ENCODE data around the gene TAF1A. TPM values are rescaled to one million over a fixed set of nuclear protein-coding genes. Genes with fewer than 3 reads are reported as not detected.

Gene TAF1A
- total RNA-seq, 1 experiment from 2014 or later: 12.9 TPM

DNA sequence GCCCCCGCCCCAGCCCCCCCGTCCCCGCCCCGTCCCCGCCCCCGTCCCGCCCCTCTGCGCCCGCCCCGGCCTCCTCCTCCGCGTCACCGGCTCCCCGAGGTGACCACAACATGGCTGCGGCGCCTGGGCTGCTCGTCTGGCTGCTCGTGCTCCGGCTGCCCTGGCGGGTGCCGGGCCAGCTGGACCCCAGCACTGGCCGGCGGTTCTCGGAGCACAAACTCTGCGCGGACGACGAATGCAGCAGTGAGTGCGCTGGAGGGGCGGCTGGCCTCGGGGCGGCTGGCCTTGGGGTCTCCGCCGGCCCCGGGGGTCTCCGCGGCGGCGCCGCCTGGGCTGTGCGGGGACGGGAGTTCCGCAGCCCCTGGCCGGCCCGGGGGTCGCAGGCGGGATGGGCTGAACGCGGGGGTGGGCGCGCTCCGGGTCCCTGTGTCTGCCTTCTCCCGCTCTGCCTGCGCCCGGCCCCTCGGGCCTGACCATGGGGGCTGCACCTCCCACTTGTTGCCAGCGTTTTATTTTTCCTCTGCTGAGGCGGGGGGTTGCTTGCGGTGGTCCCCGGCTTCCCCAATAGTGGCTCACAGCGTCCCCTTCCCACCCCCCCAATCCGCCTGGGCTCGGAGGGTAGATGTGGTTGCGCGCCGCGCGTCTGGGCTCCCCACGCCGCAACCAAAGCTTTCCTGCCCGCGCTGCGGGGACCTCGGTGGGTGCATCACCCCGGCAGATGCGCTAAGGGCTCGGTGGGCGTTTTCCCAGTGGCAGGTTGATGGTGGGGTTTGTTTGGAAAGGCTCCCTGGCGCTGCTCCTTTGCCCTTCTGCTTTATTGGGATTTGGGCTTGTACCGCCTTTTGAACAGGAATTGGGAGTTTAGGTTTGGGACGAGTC, 28.5 kb upstream of the TAF1A start, which contains the start of gene MIA3 (continued):
- TF ChIP-seq, protein P1, sequence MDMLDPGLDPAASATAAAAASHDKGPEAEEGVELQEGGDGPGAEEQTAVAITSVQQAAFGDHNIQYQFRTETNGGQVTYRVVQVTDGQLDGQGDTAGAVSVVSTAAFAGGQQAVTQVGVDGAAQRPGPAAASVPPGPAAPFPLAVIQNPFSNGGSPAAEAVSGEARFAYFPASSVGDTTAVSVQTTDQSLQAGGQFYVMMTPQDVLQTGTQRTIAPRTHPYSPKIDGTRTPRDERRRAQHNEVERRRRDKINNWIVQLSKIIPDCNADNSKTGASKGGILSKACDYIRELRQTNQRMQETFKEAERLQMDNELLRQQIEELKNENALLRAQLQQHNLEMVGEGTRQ (CRISPR knock-in tag; IDR thresholded peaks at IDR 0.05): no peak
- TF ChIP-seq, protein P2, sequence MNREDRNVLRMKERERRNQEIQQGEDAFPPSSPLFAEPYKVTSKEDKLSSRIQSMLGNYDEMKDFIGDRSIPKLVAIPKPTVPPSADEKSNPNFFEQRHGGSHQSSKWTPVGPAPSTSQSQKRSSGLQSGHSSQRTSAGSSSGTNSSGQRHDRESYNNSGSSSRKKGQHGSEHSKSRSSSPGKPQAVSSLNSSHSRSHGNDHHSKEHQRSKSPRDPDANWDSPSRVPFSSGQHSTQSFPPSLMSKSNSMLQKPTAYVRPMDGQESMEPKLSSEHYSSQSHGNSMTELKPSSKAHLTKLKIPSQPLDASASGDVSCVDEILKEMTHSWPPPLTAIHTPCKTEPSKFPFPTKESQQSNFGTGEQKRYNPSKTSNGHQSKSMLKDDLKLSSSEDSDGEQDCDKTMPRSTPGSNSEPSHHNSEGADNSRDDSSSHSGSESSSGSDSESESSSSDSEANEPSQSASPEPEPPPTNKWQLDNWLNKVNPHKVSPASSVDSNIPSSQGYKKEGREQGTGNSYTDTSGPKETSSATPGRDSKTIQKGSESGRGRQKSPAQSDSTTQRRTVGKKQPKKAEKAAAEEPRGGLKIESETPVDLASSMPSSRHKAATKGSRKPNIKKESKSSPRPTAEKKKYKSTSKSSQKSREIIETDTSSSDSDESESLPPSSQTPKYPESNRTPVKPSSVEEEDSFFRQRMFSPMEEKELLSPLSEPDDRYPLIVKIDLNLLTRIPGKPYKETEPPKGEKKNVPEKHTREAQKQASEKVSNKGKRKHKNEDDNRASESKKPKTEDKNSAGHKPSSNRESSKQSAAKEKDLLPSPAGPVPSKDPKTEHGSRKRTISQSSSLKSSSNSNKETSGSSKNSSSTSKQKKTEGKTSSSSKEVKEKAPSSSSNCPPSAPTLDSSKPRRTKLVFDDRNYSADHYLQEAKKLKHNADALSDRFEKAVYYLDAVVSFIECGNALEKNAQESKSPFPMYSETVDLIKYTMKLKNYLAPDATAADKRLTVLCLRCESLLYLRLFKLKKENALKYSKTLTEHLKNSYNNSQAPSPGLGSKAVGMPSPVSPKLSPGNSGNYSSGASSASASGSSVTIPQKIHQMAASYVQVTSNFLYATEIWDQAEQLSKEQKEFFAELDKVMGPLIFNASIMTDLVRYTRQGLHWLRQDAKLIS (CRISPR knock-in tag; IDR thresholded peaks at IDR 0.05; ENCODE audit: borderline replicate concordance): no peak
- TF ChIP-seq ELF4 (CRISPR knock-in tag; IDR thresholded peaks at IDR 0.05; ENCODE audit: low read depth) (0 out of 2 replicates have a peak, but pooled peaks have one; percentile 31), RELA (CRISPR knock-in tag; IDR thresholded peaks at IDR 0.05; ENCODE audit: borderline replicate concordance) (0 out of 2 replicates have a peak, but pooled peaks have one; percentile 72), TEAD1 (CRISPR knock-in tag; IDR thresholded peaks at IDR 0.05) (peak; percentile 37; the same call in 1 of the 2 replicates), MXD4 (CRISPR knock-in tag; IDR thresholded peaks at IDR 0.05; ENCODE audit: borderline replicate concordance) (no peak)
- TF ChIP-seq, protein P3, sequence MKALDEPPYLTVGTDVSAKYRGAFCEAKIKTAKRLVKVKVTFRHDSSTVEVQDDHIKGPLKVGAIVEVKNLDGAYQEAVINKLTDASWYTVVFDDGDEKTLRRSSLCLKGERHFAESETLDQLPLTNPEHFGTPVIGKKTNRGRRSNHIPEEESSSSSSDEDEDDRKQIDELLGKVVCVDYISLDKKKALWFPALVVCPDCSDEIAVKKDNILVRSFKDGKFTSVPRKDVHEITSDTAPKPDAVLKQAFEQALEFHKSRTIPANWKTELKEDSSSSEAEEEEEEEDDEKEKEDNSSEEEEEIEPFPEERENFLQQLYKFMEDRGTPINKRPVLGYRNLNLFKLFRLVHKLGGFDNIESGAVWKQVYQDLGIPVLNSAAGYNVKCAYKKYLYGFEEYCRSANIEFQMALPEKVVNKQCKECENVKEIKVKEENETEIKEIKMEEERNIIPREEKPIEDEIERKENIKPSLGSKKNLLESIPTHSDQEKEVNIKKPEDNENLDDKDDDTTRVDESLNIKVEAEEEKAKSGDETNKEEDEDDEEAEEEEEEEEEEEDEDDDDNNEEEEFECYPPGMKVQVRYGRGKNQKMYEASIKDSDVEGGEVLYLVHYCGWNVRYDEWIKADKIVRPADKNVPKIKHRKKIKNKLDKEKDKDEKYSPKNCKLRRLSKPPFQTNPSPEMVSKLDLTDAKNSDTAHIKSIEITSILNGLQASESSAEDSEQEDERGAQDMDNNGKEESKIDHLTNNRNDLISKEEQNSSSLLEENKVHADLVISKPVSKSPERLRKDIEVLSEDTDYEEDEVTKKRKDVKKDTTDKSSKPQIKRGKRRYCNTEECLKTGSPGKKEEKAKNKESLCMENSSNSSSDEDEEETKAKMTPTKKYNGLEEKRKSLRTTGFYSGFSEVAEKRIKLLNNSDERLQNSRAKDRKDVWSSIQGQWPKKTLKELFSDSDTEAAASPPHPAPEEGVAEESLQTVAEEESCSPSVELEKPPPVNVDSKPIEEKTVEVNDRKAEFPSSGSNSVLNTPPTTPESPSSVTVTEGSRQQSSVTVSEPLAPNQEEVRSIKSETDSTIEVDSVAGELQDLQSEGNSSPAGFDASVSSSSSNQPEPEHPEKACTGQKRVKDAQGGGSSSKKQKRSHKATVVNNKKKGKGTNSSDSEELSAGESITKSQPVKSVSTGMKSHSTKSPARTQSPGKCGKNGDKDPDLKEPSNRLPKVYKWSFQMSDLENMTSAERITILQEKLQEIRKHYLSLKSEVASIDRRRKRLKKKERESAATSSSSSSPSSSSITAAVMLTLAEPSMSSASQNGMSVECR (CRISPR knock-in tag; IDR thresholded peaks at IDR 0.05; ENCODE audit: borderline replicate concordance): peak; percentile 66; the same call in 1 of the 2 replicates

DNA sequence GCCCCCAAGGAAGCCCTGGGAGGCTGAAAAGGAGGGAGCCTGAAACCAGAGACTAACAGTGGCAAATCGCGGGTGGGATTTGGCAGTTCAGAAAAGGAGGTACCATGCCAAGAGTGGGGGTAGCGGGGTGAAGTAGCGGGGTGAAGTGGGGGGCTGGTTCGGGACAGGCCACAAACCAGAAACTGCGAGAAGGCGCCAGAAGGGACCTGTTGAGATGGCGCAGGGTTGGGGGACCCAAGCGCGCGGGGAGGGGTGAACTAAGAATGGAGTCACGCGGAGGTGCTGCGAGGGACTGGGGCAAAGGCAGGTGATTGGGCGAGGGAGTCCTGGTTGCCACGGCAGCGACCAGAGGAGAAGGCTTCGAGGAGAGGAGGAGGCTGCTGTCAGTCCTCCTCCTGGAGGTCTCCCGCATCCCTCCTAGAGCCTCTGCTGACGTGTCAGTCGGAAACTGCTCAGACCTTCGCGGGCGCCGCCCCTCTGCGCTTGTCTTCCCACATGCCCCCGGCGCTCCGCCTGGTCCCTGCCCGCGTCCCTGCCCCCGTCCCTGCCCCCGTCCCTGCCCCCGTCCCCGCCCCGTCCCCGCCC, 27.7 kb upstream of the TAF1A start:
- H3K27ac Mint-ChIP-seq: peak overlapping the region; percentile 43; the same call in 1 of the 2 replicates
- POLR2A ChIA-PET: no interaction called here
- H3K4me3 Mint-ChIP-seq: peak overlapping the region; percentile 79
- ATAC-seq: peak; percentile 98
- peak; percentile 96 for DNase-seq (ENCODE audit: low spot score)
- CTCF ChIA-PET: no interaction called here
- H3K4me1 Mint-ChIP-seq: peaks cover 13% of the 10 kb centered on the region
- no peaks in the 10 kb centered on the region for H3K9me3 Mint-ChIP-seq
- peaks cover 44% of the 10 kb centered on the region for H3K27me3 Mint-ChIP-seq (ENCODE audit: low read depth)
- H3K36me3 Mint-ChIP-seq: peaks cover 13% of the 10 kb centered on the region
- TF ChIP-seq, protein P4, sequence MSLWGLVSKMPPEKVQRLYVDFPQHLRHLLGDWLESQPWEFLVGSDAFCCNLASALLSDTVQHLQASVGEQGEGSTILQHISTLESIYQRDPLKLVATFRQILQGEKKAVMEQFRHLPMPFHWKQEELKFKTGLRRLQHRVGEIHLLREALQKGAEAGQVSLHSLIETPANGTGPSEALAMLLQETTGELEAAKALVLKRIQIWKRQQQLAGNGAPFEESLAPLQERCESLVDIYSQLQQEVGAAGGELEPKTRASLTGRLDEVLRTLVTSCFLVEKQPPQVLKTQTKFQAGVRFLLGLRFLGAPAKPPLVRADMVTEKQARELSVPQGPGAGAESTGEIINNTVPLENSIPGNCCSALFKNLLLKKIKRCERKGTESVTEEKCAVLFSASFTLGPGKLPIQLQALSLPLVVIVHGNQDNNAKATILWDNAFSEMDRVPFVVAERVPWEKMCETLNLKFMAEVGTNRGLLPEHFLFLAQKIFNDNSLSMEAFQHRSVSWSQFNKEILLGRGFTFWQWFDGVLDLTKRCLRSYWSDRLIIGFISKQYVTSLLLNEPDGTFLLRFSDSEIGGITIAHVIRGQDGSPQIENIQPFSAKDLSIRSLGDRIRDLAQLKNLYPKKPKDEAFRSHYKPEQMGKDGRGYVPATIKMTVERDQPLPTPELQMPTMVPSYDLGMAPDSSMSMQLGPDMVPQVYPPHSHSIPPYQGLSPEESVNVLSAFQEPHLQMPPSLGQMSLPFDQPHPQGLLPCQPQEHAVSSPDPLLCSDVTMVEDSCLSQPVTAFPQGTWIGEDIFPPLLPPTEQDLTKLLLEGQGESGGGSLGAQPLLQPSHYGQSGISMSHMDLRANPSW (CRISPR knock-in tag; conservative IDR thresholded peaks at IDR 0.05; ENCODE audit: low read depth): no peak
- TF ChIP-seq ZNF263 (CRISPR knock-in tag; IDR thresholded peaks at IDR 0.05; ENCODE audit: low read depth): peak; percentile 92
- TF ChIP-seq, protein P1 (CRISPR knock-in tag; IDR thresholded peaks at IDR 0.05): peak; percentile 65
- TF ChIP-seq SP1 (CRISPR knock-in tag; conservative IDR thresholded peaks at IDR 0.05): peak; percentile 13; the same call in 1 of the 2 replicates
- TF ChIP-seq TEAD4 (CRISPR knock-in tag; IDR thresholded peaks at IDR 0.05): no peak
- TF ChIP-seq NFYB (CRISPR knock-in tag; conservative IDR thresholded peaks at IDR 0.05; ENCODE audit: low read depth): peak; percentile 77
- TF ChIP-seq RORB (CRISPR knock-in tag; IDR thresholded peaks at IDR 0.05): no peak

All from WTC11 (cell line).